Testis (tissue), 2 donors: ENCODE data around the gene SNTG2.

Experiments used
- CTCF ChIP-seq, 3 experiments: fragments of 450-650 bp in 2 of 3; fragments of 200-600 bp in 1 of 3; sonication (generic) in 1 of 3; IDR thresholded peaks; one replicate each; pipeline ENCODE4 v1.5.1; 2016 to 2019; ENCODE audit warnings: antibody characterized with exemption in 3 of 3, mild to moderate bottlenecking in 2 of 3, moderate library complexity in 1 of 3
- POLR2A ChIP-seq: fragments of 450-650 bp; IDR thresholded peaks from one replicate; pipeline ENCODE4 v1.6.1; 2017; ENCODE audit warnings: antibody characterized with exemption, mild to moderate bottlenecking, moderate library complexity

- no peak for TF ChIP-seq CTCF (IDR thresholded peaks at IDR 0.05)
- no peak for TF ChIP-seq POLR2A
Measured at GRCh38 chr2:1328684-1329083, 378.0 kb downstream of the SNTG2 start.
